Measurements from ENCODE around the gene GLB1L.
A peak's percentile ranks its signal among the peaks of the same experiment; 100 is the strongest.

GLB1L gene

DNA sequence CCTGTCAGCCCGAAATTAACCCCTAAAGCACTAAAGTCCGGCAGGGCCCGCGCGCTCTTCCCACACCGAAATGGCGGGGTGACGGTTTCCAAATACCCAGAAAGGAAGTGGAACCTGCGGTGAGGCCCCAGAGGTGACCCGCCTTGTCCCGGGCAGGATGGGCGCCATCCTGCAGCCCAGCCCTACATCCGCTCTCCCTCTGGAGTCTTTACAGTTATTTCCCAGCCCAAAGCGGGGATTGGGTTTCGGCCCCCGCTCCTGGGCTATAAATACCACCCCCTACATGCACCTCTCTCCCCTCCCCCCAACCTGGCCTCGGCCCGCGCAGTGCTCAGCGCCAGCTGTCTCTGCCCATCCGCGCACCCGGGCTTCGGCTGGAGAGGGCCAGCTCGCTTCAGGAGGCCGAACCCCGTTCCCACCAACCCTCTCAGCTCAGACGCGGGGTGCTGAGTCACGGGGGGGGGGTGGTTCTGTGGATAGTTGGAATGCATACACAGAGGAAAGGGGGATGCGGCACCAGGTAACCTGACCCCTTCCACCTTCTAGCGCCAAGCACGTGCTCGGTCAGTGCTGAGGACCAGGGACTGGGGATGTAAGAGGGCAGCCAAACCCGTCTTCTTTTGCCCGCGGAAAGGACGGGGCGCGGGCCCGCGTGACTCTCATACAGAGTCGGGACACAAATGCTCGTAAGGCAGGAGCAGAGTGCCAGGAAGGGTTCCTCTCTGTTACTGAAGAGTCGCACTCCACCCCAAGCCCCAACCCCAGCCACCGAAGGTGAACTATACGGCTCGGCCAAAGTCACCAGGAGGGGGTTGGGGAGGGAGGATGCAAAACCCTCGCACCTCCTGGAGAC lies 7.9 kb upstream of the GLB1L start, which contains the start of gene TUBA4B:
Gene TUBA4B, plus strand, starts transcription at position 344 of the 853 bp plus-strand sequence. Its CDS starts 165 bp downstream, at position 509.
- no peak for DNase-seq (ENCODE audit: low spot score)

DNA sequence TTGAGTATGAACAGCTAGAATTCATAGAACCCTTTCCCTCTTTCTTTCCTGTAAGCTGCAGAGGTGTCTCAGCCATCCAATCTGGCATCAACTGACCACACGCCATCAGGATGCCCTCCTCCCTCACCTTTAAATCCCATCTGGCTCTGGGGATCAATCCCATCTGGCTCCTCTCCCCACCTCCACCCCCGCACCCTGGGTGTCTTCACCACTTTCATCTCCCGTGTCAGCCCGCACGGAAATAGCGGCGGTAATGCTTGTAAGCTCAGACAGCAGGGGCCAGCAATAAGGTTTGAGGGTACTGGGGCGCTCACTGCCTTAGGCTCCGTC lies 7.3 kb upstream of the GLB1L start:
- DNase-seq (ENCODE audit: low spot score): no peak

DNA sequence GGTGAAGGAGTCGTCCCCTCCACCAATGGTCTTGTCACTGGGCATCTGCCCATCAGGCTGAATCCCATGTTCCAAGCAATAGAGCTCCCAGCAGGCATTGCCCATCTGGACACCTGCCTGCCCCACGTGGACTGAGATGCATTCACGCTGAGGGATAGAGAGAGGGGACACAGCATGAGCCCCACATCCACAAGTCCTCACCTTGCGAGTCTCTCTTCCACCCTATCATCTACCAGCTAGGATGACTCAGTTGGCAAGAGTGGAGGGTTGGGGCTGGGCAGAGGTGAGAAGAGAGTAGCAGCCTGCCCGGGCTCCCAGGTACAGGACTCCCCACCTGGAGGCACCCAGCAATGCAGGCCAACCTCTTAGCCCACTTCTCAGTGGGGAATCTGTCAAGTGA lies 6.8 kb upstream of the GLB1L start:
- DNase-seq (ENCODE audit: low spot score): no peak

DNA sequence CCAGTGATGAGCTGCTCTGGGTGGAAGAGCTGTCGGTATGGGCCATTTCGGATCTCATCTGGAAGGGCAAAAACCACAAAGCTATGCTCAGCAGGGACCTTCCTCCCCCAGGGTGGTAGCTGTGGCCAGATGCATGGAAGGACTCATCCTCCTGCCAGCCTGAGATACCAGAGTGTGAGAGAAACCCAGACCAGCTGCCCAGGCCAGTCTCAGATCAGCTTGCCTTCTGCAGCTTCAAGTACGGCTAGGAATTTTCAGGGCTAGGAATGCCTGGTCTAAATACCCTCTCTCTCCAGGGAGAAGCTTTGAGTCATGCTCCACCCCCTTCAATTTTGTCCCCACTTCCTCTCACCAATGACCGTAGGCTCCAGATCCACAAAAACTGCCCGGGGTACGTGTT lies 6.4 kb upstream of the GLB1L start:
- DNase-seq (ENCODE audit: low spot score): no peak

DNA sequence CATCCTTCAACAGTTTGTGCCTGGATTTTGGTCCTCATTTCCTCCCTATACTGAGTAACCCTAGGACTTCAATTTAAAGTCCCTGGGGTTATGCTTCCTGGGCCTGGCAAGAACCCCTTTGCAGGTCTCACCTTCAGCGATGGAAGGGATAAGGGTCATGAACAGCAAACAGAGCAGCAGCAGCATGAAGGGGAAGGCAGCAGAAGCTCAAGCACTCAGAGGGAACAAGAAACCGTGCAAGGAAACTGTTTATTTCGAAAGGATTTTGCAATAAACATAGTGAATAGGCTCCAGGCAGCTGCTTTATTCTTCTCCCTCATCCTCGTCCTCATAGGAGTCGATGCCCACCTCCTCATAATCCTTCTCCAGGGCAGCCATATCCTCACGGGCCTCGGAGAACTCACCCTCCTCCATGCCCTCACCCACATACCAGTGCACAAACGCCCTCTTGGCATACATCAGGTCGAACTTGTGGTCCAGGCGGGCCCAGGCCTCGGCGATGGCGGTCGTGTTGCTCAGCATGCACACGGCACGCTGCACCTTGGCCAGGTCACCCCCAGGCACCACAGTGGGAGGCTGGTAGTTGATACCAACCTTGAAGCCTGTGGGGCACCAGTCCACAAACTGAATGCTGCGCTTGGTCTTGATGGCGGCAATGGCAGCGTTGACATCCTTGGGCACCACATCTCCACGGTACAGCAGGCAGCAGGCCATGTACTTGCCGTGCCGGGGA lies 5.0 kb upstream of the GLB1L start:
- DNase-seq (ENCODE audit: low spot score): no peak

GRCh38 chr2:219249203-219249980 lies 4.1 kb upstream of the GLB1L start:
- no peak for DNase-seq (ENCODE audit: low spot score)

DNA sequence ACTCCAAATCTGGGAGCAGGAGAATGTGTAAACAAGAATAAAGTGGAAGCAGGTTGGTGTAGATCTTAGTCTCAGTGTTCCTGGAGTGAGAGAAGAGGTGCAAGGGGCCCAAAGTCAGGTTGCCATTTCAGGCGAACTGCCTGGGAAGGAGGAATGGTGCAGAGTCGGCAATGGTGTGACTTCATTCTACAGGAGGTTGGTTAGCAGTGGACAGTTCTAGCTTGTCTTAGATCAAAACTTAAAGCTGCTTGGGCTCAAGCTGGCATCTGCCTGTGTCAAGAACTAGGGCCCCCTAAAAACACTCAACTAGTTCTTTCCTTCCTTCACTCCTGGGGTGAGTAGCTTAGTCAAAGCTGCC lies 3.6 kb upstream of the GLB1L start:
- no peak for DNase-seq (ENCODE audit: low spot score)

DNA sequence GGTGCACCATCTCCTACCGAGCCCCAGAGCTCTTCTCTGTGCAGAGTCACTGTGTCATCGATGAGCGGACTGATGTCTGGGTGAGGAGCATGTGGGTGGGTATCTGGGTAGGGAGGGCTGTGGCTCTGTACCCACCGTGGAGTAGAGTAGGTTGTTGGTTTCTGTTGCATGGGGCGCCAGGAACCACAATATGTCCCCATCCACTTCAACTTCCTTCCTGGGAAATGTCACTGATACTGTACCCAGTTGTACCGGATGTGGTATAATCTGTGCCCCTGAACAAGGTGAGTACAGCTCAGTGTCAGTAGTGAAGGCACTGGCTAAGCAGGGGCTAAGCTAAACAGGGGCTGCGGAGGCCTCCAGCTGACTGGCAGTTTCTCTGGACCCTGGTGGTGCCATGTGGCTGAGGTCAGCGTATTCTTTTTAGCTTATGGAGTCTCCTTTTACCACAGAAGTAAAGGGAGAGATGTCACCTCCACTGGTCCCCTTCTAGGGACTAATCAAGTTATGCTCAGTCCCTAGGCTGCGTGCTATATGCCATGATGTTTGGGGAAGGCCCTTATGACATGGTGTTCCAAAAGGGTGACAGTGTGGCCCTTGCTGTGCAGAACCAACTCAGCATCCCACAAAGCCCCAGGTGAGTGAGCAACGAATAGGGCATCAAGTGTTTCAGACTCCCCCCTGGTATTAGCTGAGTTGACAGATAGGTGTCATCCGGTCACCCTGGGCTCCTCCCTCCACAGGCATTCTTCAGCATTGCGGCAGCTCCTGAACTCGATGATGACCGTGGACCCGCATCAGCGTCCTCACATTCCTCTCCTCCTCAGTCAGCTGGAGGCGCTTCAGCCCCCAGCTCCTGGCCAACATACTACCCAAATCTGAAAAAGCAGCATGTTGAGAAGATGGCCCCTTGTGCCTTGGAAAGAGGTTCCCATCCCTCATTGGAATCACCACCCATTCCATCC lies 2.7 kb upstream of the GLB1L start:
- DNase-seq (ENCODE audit: low spot score): no peak

GRCh38 chr2:219246559-219246958 lies 1.3 kb upstream of the GLB1L start:
- DNase-seq (ENCODE audit: low spot score): no peak

DNA sequence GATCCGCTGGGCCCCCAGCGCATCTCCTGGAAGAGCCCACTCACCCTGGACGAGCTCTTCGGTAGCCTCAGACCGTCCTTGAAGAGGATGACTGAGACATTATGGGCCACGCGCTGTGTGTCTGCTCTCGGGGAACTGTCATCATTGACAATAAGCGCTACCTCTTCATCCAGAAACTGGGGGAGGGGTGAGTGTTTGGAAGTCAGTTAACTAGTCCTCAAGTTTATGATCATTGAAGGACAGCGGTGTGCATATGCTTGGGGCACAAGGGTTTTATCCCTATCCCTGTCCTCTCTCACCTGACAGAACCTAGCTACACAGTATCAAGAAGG lies 621 bp upstream of the GLB1L start:
- no peak for DNase-seq (ENCODE audit: low spot score)

GRCh38 chr2:219244789-219245147 lies 476 bp downstream of the GLB1L start:
- DNase-seq (ENCODE audit: low spot score): no peak

DNA sequence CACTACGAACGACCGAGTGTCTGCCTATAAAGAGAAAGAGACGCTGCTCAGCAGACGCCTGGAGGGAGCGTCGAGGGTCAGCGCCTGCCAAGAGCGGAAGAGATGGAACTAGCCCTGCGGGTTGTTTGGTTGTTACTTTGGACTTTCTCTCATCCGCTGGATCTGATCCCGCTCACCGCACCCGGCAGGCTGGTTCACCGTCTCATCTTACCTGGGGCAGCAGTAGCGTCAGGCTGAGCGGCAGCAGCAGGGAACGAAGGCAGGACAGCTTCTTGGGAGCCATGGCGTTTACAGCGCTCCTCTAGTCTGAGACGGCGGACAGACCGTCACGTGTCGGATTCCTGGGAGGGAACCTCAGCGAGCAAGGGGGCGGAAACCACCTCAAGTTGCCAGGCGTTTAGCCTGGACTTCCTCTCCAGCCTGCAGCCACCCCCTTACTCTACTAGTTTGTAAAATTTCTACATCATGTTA lies 1.9 kb downstream of the GLB1L start:
- no peak for DNase-seq (ENCODE audit: low spot score)

- DNase-seq (ENCODE audit: low spot score): no peak
Observed at GRCh38 chr2:219234331-219234730, 10.9 kb downstream of the GLB1L start.

DNA sequence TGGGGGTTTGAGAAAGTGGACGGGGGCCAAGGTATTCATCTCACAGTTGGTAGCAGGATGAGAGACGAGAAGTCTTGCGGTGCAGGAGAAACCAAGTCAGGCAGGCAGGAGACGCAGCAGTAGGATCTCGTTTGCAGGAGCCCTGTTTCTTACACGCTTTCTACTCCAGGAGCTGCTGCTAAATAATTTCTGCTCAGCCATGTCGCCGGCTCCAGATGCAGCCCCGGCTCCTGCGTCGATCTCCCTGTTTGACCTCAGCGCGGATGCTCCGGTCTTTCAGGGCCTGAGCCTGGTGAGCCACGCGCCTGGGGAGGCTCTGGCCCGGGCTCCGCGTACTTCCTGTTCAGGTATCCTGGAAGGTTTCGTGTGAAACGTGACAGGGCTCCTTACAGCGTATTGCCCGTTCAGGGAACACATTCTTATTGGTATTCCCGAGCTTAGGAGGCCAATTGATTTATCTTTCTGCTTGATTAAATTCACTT lies 15.1 kb downstream of the GLB1L start:
- DNase-seq (ENCODE audit: low spot score): peak; percentile 65

DNA sequence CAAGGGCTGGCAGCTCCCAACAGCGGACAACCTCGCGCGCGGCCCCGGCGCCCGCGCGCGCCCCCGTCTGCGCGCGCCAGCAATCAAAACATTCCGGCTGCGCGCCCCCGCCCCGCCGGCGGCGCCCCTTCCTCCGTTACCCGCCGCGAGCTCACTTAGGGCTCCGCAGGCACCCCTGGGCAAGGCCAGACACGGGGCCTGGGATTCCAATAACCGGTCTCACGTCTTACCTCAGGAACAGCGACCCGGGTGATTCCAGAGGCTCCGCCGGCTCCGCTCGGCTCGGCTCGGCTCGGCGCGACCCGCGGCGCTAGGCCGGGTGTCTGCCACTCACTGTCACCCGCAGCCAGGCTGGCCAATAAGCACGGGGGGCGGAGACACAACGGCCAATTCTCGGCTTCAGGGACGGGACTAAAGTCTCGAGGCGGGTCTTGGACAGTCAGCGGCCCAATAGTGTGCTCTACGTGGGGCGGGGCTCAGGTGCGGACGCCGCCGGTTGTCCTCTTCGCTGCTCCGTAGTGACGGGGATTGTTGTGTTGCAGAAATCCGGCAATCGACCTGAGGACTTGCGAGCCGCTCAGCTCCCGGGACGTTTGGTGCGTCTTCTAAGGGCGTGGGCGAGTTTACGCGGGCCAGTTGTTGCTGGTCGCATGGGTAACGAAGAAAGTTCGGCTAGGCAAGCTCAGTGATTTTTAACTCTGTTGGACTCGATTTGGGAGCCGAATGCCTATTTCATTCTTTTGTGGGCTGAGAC lies 15.8 kb downstream of the GLB1L start, which contains the start of the genes ANKZF1 and ATG9A:
Gene ANKZF1, plus strand, starts transcription at position 502 of the 754 bp plus-strand sequence. CDS start 452 bp downstream, outside the sequence.
Gene ATG9A, minus strand, starts transcription at position 332 of the 754 bp plus-strand sequence. CDS start 1,612 bp downstream, outside the sequence.
- DNase-seq (ENCODE audit: low spot score): peak; percentile 99

- no peak for DNase-seq (ENCODE audit: low spot score)
Observed at GRCh38 chr2:219228911-219229304, 16.3 kb downstream of the GLB1L start.

GRCh38 chr2:219228041-219228910 lies 17.0 kb downstream of the GLB1L start:
- no peak for DNase-seq (ENCODE audit: low spot score)

GRCh38 chr2:219225350-219225749 lies 19.9 kb downstream of the GLB1L start:
- DNase-seq (ENCODE audit: low spot score): no peak

DNA sequence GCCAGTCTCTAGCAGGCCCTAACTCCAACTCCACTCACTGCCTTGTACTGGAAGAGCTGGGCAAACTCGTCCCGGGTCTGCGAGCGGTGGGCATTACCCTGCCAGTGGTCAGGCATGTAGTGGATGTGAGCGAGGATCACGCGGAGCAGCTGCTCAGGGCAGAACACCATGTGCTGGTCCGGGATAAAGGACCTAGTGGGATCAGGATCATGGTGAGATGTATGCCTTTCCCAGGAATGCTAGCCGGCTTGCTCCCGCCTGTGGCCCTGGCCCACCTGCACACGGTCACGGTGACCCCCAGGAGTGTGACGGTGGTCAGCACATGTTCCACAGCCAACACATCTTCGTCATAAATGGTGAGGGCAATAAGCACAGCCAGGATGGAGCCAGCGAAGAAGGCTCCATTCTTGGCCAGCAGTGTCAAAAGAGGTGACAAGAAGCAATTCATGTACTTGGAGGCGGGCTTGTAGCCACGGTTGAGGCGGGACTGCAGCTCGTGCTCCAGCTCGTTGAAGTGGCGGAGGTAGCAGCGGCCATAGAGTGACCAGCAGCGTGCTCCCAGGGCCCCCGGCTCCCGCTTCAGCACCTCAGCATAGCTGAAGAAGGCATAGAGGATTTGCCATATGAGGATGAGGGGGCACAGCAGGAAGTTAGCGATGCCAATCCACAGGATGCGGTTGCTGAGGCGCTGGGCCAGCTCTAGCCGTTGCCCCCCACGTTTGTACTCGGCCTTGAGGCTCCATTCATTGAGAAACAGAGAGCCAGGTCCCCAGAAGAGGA lies 21.2 kb downstream of the GLB1L start:
- DNase-seq (ENCODE audit: low spot score): no peak

All from ecto neural progenitor cell (in vitro differentiated cells).